Activated CD4-positive, alpha-beta memory T cell treated with anti-CD3 and anti-CD28 coated beads, Interleukin-2, amount 10 ng/mL, durations not matched to agents 7 days and 5 days (primary cell): ENCODE results near the gene LASP1. TPM values are rescaled to one million over a fixed set of nuclear protein-coding genes. Genes with fewer than 3 reads are reported as not detected.
A peak's percentile ranks its signal among the peaks of the same experiment; 100 is the strongest.
"Not testable (repeated sequence)": the region's sequence is repeated elsewhere in the genome, so short reads cannot be mapped to it uniquely, and the experiment has no call there.

Experiments
- CTCF ChIA-PET: fragments of 350-600 bp; sonication (Branson Sonifier 250); formaldehyde crosslinking; loops from one replicate; lab custom pipeline; 2021; ENCODE audit warnings: antibody characterized with exemption, inconsistent platforms; lab: Charles Lee
- POLR2A ChIA-PET: fragments of 350-600 bp; sonication (Branson Sonifier 250); formaldehyde crosslinking; loops from one replicate; lab custom pipeline; 2021; ENCODE audit warnings: antibody characterized with exemption; lab: Charles Lee
- DNase-seq: peaks from one replicate; pipeline ENCODE4 v3.0.0-alpha.2; 2020
- H3K27ac Mint-ChIP-seq: one replicate; pipeline ENCODE4 v1.8.0; 2021; ENCODE audit warnings: mild to moderate bottlenecking, mixed read lengths
- H3K27me3 Mint-ChIP-seq: one replicate; pipeline ENCODE4 v1.8.0; 2021; ENCODE audit warnings: mixed read lengths
- H3K36me3 Mint-ChIP-seq: one replicate; pipeline ENCODE4 v1.8.0; 2021; ENCODE audit warnings: low read depth, mixed read lengths
- H3K4me1 Mint-ChIP-seq: one replicate; pipeline ENCODE4 v1.8.0; 2021; ENCODE audit warnings: mixed read lengths
- H3K4me3 Mint-ChIP-seq: one replicate; pipeline ENCODE4 v1.8.0; 2021; ENCODE audit warnings: mild to moderate bottlenecking, mixed read lengths
- H3K9me3 Mint-ChIP-seq: one replicate; pipeline ENCODE4 v1.8.0; 2021; ENCODE audit warnings: mixed read lengths
- total RNA-seq, 2 experiments: library from RNA; stranded (reverse); gene quantifications; one replicate each; pipeline ENCODE4 v1.2.3, GENCODE V29; 2021

Gene LASP1
- total RNA-seq, 2 experiments from 2014 or later: 193 to 196 TPM

DNA sequence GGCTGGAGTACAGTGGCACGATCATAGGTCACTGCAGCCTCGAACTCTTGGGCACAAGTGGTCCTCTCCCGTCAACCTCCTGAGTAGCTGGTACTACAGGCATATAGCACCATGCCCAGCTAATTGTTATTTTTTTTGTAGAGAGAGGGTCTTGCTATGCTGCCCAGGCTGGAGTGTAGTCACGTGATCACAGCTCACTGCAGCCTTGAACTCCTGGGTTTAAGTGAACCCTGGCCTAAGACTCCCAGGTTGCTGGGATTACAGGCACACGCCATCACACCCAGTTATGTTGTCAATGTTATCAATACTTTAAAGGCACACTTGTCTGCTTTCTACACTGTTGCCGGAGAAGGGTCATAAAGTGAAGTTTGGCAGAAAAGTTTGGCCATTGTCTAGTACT lies 33.5 kb downstream of the LASP1 start:
- Mint-ChIP-seq H3K27me3 (no peaks in the 10 kb centered on the region), H3K4me1 (peaks cover 40% of the 10 kb centered on the region), H3K27ac (no peak overlapping the region), H3K4me3 (no peak overlapping the region), H3K9me3 (no peaks in the 10 kb centered on the region), H3K36me3 (peaks cover 48% of the 10 kb centered on the region)
- no peak for DNase-seq
- POLR2A ChIA-PET: interaction anchor here (1.3 to 9.1 kb wide), 2 partner anchors 13 to 32 kb away, joined by 3 to 144 read pairs; partner anchors contain the start of gene LASP1
- CTCF ChIA-PET: interaction anchor here (1.0 to 1.2 kb wide), 2 partner anchors 32 to 68 kb away, joined by 3 read pairs; no protein-coding TSS in a partner anchor

DNA sequence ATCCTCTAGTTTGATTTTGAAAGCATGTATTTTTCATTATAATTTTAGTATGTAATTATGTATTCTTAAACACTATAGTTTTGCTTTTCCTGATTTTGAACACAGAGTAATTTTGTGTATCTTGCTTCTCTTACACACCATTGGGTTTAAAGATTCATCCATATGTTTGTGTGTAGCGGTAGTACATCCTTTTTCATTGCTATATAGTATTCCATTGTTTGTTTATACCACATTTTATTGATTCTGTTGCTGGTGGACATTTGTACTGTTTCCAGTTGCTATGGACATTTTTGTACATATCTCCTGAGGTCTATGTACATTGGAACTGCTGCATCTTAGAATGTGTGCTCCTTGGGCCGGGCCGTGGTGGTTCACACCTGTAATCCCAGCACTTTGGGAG lies 35.0 kb downstream of the LASP1 start:
- ChIA-PET CTCF (no interaction called here), POLR2A (interaction anchor here (1.3 to 9.1 kb wide), 3 partner anchors 11 to 34 kb away, joined by 3 to 144 read pairs (median 3); partner anchors contain the start of gene LASP1)
- H3K36me3 Mint-ChIP-seq: peaks cover 37% of the 10 kb centered on the region
- no peaks in the 10 kb centered on the region for H3K9me3 Mint-ChIP-seq
- no peak overlapping the region for H3K4me3 Mint-ChIP-seq
- no peaks in the 10 kb centered on the region for H3K27me3 Mint-ChIP-seq
- peaks cover 25% of the 10 kb centered on the region for H3K4me1 Mint-ChIP-seq
- no peak for DNase-seq
- H3K27ac Mint-ChIP-seq: no peak overlapping the region

DNA sequence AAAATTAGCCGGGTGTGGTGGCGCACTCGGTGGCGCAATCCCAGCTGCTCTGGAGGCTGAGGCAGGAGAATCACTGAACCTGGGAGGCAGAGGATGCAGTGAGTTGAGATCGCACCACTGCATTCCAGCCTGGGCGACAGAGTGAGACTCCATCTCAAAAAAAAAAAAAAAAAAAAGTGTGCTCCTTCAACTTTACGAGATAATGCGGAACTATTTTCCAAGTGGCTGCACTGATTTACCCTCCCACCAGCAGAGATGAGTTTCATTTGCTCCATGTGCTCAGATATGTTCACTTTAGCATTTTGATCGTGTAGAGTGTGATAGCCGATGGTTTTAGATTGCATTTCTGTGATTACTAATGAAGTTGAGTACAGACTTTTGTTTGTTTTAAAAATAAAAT lies 35.5 kb downstream of the LASP1 start:
- POLR2A ChIA-PET: interaction anchor here (1.6 kb wide), 1 partner anchor 15 kb away, joined by 3 read pairs; no protein-coding TSS in a partner anchor
- CTCF ChIA-PET: no interaction called here
- Mint-ChIP-seq H3K27ac (no peak overlapping the region), H3K4me1 (peaks cover 25% of the 10 kb centered on the region), H3K36me3 (peaks cover 37% of the 10 kb centered on the region), H3K9me3 (no peaks in the 10 kb centered on the region), H3K4me3 (no peak overlapping the region), H3K27me3 (no peaks in the 10 kb centered on the region)
- DNase-seq: no peak

DNA sequence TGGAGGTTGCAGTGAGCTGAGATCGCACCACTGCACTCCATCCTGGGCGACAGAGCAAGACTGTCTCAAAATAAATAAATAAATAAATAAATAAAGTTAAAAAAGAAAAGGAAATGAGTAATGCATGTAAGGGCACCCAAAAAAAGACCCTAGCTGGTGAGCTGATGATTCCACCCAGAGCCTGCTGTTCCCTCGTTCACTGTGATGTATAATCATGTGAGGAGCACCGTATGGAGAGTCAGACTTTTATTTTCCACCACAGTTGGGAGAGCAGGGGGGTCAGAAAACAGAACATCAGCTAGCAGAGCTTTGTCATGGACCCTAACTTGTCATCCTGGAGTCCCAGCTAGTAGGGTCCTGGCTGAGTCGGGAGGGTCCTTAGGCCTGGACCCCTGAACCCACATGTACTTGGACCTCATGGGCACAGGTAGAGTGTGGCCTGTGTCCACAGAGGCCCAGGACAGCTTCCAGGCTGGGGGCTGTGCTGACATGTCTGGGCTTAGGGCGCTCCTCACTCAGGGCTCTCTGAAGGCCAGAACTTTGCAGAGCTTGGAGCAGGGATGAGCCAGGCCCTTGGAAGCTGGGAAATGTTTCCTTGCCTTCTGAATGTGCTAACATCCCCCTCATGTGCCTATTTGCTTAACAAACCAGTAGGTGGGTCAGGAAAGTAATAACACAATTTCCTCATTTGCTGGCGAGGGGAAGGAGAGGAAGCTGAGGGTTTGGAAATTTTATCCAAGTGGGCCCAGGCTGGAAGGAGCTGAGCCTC lies 36.8 kb downstream of the LASP1 start:
- POLR2A ChIA-PET: interaction anchor here (0.7 to 1.0 kb wide), 4 partner anchors 9 to 53 kb away, joined by 3 to 4 read pairs (median 3); partner anchors contain the start of gene LASP1
- no peaks in the 10 kb centered on the region for H3K9me3 Mint-ChIP-seq
- peaks cover 30% of the 10 kb centered on the region for H3K36me3 Mint-ChIP-seq
- no peak overlapping the region for H3K4me3 Mint-ChIP-seq
- H3K27me3 Mint-ChIP-seq: no peaks in the 10 kb centered on the region
- H3K27ac Mint-ChIP-seq: no peak overlapping the region
- peaks cover 13% of the 10 kb centered on the region for H3K4me1 Mint-ChIP-seq
- no peak for DNase-seq
- CTCF ChIA-PET: interaction anchor here (1.0 to 1.5 kb wide), 6 partner anchors 9 to 246 kb away, joined by 3 to 5 read pairs (median 4); no protein-coding TSS in a partner anchor

DNA sequence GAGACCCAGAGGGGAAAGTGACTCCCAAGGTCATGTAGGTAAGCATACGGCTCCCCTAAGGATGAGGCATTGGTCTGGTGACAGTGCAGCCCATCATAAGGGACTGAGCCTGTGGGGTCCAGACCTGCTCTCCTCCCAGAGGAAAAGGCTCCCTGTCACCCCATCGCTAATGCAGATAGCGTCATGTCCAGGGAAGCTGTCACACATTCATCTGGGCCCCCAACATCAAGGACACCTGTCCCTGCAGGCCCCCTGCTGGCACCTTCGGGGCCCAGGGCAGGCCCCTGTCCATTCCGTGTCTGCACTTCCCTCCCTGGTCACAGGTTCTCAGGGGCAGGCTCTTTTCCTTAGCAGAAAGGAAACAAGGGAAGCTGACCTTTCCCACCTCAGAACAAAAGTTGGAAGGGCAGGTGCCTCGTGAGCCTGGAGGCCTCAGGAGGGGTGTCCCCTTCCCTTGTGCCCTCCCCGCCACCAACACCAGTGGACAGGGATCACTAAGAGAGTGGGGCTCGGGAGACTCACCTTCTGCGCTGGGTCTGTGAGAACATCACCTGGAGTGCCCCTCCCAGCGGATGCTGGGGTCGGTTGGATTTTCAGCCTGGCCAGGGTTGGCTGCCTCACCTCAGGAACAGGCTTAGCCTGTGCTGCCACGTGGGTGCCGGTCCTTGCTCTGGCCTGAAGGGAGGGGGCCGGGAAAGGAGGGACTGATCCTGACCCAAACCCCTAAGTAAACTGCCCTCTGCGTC lies 38.2 kb downstream of the LASP1 start:
- no peaks in the 10 kb centered on the region for H3K9me3 Mint-ChIP-seq
- H3K27ac Mint-ChIP-seq: no peak overlapping the region
- H3K27me3 Mint-ChIP-seq: no peaks in the 10 kb centered on the region
- H3K4me1 Mint-ChIP-seq: peaks cover 8% of the 10 kb centered on the region
- no peak overlapping the region for H3K4me3 Mint-ChIP-seq
- CTCF ChIA-PET: interaction anchor here (0.9 to 1.4 kb wide), 2 partner anchors 9 to 245 kb away, joined by 3 read pairs; no protein-coding TSS in a partner anchor
- H3K36me3 Mint-ChIP-seq: peaks cover 24% of the 10 kb centered on the region
- POLR2A ChIA-PET: interaction anchor here (0.6 to 1.6 kb wide), 4 partner anchors 21 to 1263 kb away, joined by 3 read pairs; partner anchors contain the start of gene LASP1
- DNase-seq: no peak

DNA sequence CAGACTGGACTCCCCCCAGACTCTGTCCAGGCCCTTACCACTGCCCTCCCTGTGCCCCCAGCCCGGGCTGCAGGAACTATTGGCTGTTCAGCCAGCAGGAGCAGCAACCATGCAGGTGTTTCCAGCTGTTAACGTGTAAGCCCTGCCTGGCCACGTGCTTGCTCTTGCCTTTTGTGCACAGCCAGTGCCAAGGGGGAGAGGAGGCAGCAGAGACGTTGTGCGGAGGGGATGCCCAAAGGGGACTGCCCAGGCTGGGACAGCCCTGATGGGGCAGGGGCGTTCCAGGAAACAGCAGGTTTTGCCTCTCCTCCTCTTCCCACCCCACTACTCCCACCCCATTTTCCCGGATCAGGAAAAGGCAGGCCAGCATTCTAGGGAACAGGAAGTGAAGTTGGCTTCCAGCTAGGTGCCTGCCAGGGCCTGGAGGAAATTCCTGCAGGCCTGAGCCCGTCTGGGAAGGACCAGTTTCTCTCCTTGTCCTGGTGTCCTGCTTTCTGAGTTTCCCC lies 38.9 kb downstream of the LASP1 start:
- Mint-ChIP-seq H3K4me3 (no peak overlapping the region), H3K27ac (no peak overlapping the region), H3K36me3 (peaks cover 18% of the 10 kb centered on the region), H3K27me3 (no peaks in the 10 kb centered on the region), H3K9me3 (no peaks in the 10 kb centered on the region), H3K4me1 (peaks cover 9% of the 10 kb centered on the region)
- POLR2A ChIA-PET: interaction anchor here (1.6 kb wide), 1 partner anchor 22 kb away, joined by 3 read pairs; no protein-coding TSS in a partner anchor
- DNase-seq: no peak
- CTCF ChIA-PET: no interaction called here

DNA sequence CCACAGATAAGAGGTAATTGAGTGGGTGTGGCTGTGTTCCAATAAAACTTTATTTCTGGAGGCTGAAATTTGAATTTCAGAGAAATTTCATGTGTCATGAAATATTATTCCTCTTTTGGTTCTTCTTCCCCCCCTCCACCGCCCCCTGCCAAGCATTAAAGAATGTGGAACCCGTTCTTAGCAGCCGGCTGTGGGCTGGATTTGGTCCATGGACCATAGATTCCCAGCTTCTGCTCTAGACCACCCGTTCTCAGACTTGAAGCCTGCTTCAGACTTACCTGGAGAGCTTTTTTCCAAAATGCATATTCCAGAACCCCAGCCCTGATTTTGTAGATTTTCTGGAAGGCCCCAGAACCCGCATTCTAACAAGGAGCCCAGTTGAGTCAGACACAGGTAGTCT lies 40.5 kb downstream of the LASP1 start:
- H3K4me3 Mint-ChIP-seq: no peak overlapping the region
- peaks cover 21% of the 10 kb centered on the region for H3K36me3 Mint-ChIP-seq
- no peaks in the 10 kb centered on the region for H3K9me3 Mint-ChIP-seq
- ChIA-PET CTCF (no interaction called here), POLR2A (interaction anchor here (0.7 to 1.5 kb wide), 2 partner anchors 11 to 56 kb away, joined by 3 to 5 read pairs; partner anchors contain the start of gene RPL23)
- no peak overlapping the region for H3K27ac Mint-ChIP-seq
- H3K4me1 Mint-ChIP-seq: peaks cover 22% of the 10 kb centered on the region
- H3K27me3 Mint-ChIP-seq: no peaks in the 10 kb centered on the region
- DNase-seq: no peak

DNA sequence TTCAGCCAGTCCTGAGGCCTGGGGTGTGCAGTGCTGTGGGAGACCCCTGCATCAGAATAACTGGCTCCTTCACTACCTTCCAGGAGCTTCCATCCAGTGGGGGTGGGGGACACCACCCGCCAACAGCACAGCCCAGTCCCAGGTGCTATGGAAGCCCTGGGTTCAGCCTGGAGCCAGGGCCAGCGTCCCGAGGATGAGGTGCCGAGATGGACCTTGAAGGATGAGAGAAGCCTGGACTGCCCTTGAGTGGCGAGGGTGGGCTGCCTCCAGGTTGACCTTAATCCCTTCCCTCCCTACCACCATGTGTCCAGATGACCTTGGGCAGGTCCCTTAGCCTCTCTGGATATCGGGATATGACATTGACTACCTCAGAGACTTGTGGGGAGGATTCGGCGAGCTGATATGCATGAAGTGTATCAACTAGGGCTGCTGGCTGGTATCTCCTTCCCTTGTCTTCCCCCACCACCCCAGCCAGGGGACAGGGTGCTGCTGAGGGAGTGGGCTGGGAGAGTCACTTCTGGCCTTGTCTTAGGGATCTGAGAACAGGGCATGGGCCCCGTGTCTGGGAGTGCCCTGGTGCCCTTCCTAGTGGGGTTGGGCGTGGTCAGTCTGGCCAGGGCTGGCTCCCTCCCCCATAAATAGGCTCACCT lies 41.3 kb downstream of the LASP1 start:
- Mint-ChIP-seq H3K27ac (no peak overlapping the region), H3K4me3 (no peak overlapping the region)
- POLR2A ChIA-PET: interaction anchor here (1.5 kb wide), 1 partner anchor 57 kb away, joined by 5 read pairs; the partner anchor contains the start of gene RPL23

DNA sequence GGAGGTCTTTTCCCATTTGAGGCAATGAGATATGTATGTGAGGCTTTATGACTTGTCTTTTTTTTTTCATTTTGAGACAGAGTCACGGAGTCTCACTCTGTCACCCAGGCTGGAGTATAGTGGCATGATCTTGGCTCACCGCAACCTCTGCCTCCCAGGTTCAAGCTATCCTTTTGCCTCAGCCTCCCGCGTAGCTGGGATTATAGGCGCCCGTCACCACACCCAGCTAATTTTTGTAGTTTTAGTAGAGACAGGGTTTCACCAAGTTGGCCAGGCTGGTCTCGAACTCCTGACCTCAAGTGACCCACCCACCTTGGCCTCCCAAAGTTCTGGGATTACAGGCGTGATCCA lies 41.8 kb downstream of the LASP1 start:
- DNase-seq, POLR2A ChIA-PET, H3K9me3 Mint-ChIP-seq, H3K27me3 Mint-ChIP-seq, CTCF ChIA-PET, H3K4me3 Mint-ChIP-seq, H3K27ac Mint-ChIP-seq: not testable (repeated sequence)
- peaks cover 26% of the 10 kb centered on the region for H3K36me3 Mint-ChIP-seq
- peaks cover 18% of the 10 kb centered on the region for H3K4me1 Mint-ChIP-seq

More for the DNA sequence above, 41.3 kb downstream of the LASP1 start:
- Mint-ChIP-seq H3K4me1 (peaks cover 19% of the 10 kb centered on the region), H3K27me3 (no peaks in the 10 kb centered on the region), H3K9me3 (no peaks in the 10 kb centered on the region), H3K36me3 (peaks cover 24% of the 10 kb centered on the region)
- no peak for DNase-seq
- CTCF ChIA-PET: no interaction called here

DNA sequence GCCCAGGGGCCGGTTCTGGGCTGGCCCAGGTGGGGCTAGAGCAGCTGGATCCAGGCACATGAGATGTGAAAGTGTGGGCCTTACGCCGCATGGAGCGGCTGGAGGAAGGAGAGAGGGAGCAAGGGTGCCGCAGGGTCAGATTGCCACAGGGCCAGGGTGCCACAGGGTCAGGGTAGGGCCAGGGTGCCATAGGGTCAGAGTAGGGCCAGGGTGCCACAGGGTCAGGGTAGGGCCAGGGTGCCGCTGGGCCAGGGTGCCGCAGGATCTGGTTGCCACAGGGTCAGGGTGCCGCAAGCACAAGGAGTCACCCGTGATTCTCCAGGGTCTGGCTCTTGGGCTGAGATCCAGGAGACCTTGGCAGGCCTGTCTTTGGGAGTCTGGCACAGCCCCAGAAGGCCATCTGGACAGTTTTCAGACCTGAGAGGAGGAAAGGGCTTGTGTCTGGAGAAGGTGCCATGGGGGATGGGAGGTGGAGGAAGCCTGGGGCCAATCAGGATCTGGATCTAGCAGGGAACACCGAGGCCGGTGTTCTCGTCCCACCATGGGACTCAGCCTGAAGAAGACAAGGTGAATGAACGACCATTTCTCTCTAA lies 42.5 kb downstream of the LASP1 start:
- H3K27me3 Mint-ChIP-seq: no peaks in the 10 kb centered on the region
- no peak overlapping the region for H3K27ac Mint-ChIP-seq
- H3K4me3 Mint-ChIP-seq: no peak overlapping the region
- ChIA-PET CTCF (no interaction called here), POLR2A (interaction anchor here (1.9 kb wide), 1 partner anchor 13 kb away, joined by 5 read pairs; no protein-coding TSS in a partner anchor)
- H3K36me3 Mint-ChIP-seq: peaks cover 33% of the 10 kb centered on the region
- DNase-seq: no peak
- no peaks in the 10 kb centered on the region for H3K9me3 Mint-ChIP-seq
- peaks cover 20% of the 10 kb centered on the region for H3K4me1 Mint-ChIP-seq

DNA sequence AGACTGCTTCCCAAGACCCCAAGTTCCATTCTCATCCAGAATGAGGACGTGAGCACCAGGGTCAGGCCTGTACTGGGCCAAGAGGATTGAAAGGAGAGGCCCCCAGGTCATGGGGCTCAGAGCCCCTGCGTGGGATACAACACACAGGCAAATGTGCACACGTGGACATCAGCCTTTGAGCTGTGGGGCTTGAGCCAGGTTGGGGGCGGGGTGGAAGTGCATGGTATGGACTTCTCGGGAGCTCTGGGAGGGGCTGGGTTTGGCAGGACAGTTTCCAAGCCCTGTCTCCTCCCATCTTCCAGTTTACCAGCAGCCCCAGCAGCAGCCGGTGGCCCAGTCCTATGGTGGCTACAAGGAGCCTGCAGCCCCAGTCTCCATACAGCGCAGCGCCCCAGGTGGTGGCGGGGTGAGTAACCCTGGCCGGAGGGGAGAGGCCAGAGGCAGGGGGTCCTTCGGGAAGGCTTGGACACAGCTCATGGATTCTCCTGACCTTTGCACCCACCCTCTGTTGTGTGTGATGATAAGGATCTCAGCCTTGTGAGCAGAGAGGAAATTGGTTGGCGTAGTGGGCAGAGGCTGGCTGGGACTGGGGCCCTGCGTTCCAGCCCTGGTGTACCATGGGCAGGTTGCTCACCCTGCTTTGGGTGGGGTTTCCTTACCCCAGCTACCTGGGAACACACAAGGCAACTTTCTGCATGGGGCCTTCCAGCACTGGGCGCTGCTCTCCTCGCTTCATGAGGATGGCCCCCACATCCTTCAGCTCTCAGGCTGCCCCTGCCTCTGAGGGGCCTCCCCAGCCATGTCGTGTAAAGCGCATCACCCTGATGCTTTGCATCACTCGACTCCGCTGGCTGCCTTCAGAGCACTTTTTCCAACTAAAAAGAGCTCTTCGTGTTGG lies 45.1 kb downstream of the LASP1 start:
- ChIA-PET POLR2A (interaction anchor here (1.3 to 1.4 kb wide), 2 partner anchors 11 to 16 kb away, joined by 3 read pairs; no protein-coding TSS in a partner anchor), CTCF (interaction anchor here (1.2 kb wide), 1 partner anchor 9 kb away, joined by 3 read pairs; no protein-coding TSS in a partner anchor)
- Mint-ChIP-seq H3K9me3 (no peaks in the 10 kb centered on the region), H3K27ac (no peak overlapping the region), H3K27me3 (no peaks in the 10 kb centered on the region), H3K36me3 (peaks cover 56% of the 10 kb centered on the region), H3K4me1 (peaks cover 18% of the 10 kb centered on the region), H3K4me3 (no peak overlapping the region)
- peak; percentile 14 for DNase-seq
